ES-I3 (cell line): ENCODE measurements around the gene HOXD1.

Source experiments
- H3K36me3 ChIP-seq: 2 replicates; pipeline ENCODE4 v1.6.1; 2013; ENCODE audit warnings: mild to moderate bottlenecking, low read length, control low read depth, moderate library complexity; ENCODE audit not compliant: insufficient read depth
- H3K4me1 ChIP-seq: 2 replicates; pipeline ENCODE4 v1.6.1; 2013; ENCODE audit warnings: mild to moderate bottlenecking, control low read depth, low read length; ENCODE audit not compliant: insufficient read depth
- H3K9ac ChIP-seq: 2 replicates; pipeline ENCODE4 v1.6.1; 2013; ENCODE audit warnings: low read depth, mild to moderate bottlenecking, low read length, moderate library complexity
- H3K9me3 ChIP-seq: 2 replicates; pipeline ENCODE4 v1.6.1; 2013; ENCODE audit warnings: mild to moderate bottlenecking, low read length, moderate library complexity; ENCODE audit not compliant: control insufficient read depth, insufficient read depth

HOXD1 gene

DNA sequence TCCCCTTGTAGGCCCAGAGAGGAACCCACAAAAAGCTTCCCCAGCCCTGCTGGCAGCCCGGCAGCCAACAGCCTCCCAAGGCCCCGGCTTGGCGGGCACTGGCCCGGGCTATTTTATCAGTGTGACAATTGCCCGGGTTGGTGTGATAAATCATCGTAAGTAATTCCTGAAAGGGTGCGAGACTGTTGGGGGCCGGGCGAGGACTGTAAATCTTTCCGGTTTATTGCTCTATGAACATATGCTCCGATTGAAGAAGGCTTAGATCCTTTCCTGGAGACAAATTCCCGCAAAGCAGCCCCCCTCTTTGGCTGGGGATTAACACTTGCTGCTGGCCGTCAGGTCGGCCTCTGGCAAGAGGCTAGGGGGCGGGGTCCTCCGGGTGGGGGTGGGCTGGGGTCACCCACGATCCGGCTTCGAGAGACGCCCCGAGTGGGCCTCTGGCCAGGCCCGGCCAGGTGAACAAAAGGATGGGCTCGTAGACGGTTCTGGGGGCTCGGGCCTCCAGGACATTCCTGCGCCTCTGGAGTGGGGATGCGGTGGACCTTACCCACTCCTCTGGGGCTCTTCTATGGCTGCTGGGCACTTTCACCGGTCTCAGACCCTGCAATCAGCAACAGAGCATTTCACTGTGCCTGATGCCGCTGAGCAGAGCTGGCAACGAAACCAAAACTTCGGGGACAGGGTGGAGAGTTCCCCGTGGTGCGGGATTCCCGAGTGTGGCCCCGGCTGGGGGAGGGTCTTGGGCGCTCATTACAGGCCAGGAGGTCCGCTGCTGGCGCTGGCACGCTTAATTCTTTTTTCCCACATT is 29.4 kb upstream of the HOXD1 start:
- Histone ChIP-seq H3K9ac (no peak overlapping the region), H3K4me1 (no peaks in the 10 kb centered on the region; the same call in 1 of the 2 replicates), H3K36me3 (no peaks in the 10 kb centered on the region), H3K9me3 (no peaks in the 10 kb centered on the region)

DNA sequence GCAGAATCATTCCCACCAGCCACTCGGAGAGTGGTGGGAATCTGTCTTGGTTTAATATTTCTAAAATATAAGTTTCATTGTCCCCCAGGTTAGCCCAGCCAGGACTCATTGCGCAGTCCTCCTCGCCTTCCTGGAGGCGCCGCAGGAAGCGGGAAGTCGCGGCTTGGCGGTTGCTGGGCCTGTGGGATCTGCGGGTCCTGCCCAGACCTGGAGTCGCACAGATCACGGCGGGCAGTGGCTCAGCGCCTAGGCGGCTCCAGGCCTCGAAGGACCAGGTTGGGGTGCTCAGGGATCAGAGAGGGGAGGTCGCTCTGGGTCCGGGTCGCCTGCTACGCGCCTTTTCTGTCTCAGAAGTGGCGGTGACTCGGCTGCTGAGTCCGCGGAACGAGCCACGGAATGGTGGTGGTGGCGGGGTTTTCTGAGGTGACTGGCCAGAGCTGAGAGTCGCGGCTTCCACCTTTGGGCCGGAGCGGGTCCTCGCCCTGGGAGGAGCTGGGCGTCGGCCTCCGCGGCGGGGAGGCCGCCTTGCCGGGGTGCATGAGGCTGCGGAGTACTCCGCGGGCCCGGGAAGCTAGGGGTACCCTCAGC is 28.7 kb upstream of the HOXD1 start:
- H3K9ac ChIP-seq: peak overlapping the region; percentile 14; the same call in 1 of the 2 replicates
- no peaks in the 10 kb centered on the region for H3K36me3 ChIP-seq
- H3K9me3 ChIP-seq: no peaks in the 10 kb centered on the region
- no peaks in the 10 kb centered on the region; the same call in 1 of the 2 replicates for H3K4me1 ChIP-seq

DNA sequence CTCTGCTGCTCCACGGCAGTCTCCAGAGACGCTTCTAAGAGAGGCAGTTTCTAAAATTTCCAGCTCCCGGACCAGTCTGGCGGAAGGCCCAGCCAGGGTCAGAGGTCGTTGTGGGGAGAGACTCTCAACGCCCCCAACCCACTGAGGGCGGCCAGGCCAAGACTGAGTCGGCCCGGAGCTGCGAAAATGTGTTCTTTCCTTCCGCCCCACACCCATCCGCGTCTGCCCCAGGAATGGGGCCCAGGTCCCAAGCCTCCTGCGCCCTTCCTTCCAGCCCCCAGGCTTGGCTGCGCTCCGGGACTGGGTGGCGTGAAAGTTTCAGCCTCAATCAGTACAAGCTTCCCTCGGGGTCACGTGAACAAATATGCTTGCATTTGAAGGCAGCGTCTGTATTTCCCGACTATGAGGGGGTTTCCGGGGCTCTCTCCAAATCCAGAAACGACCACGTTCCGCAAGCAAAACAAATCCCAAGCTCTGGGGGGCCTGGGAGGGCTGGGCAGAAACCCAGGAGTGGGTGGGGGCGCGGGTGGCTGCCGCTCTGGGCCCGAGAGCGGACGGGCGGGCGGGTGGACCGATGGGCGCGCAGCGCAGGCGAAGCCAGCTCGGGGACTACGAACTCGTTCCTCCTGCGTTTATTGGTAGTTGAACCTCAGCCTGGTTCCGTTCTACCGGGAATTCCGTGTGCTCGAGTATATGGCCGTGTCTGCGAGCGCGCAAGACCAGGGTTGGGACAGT is 28.1 kb upstream of the HOXD1 start:
- H3K4me1 ChIP-seq: no peaks in the 10 kb centered on the region; the same call in 1 of the 2 replicates

DNA sequence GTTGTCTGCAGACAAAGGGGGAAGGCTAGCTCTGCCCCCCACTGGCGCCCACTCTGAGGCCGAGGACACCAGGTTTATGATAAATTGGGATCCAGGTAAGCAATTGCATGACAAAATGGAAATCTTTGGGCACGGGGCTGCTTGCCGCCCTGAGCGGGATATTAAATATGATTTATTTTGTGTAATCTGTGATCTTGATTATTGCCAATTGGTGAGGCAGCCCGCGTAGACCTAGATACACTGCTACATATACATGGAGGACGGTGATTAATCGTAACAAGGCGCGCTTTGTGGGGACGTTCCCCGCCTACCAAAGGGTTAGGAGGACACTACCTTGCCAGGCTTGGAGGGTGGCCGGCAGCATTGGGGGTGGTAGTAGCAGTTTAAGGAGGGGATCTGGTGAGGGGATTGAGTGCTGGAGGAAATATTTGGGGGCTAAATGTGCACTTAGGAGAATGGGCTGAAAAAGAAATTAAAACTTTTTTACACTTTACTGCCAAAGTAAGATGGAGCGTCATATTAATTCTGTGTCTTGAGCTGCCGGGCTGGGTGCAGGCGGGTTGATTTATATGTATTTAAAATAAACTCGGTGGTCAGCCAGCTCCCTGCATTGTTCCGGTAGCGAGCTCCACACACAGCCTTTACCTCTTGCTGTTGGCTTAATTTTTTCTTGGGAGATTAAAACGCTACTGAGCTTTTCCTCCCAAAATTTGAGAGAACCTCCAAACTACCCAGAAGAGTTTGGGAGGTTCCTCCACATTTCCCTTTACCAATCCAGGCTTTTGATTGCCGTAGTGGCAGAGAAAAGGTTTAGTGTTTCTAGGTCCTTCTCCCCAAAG is 27.3 kb upstream of the HOXD1 start:
- Histone ChIP-seq H3K4me1 (no peaks in the 10 kb centered on the region; the same call in 1 of the 2 replicates), H3K9me3 (no peaks in the 10 kb centered on the region), H3K36me3 (no peaks in the 10 kb centered on the region), H3K9ac (no peak overlapping the region)

More for the DNA sequence above, 28.1 kb upstream of the HOXD1 start:
- peak overlapping the region; percentile 14; the same call in 1 of the 2 replicates for H3K9ac ChIP-seq
- H3K36me3 ChIP-seq: no peaks in the 10 kb centered on the region
- H3K9me3 ChIP-seq: no peaks in the 10 kb centered on the region

DNA sequence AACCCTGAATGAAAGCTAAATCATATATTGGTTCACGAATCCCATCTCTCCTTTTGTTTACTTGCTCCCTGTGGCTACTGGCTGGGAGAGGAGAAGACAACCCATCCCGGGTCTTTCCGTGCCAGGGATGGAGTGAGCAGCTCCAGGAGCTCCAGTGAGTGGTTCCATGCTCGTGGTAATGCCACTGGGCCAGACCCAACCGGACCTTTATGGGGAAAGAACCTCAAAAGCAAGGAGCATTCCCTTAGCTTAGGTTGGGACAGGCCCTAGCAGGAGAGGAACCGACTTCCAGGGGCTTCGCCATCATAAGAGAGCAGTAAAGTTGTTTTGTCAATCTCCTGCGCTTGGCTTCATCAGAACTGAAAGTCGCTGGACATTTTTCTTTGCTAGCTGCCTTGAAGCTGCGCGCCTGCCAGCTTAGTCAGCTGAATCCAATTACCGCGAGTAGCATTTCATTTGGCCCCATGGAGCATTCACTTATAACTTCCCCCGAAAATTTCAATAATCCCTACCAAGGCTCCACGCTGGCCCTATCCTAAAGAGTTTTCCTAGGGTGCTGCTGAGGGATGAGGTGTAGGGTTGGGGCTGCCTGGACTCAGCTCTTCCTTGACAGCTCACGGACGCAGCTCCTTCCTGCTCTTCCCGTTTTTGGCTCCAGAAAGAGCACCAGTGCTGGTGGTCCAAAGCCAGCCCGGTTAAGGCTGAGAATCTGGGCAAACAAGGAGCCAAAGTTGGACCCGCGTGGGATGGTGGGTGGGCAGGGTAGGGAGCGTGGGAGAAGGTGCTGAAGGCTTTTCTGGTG is 26.4 kb upstream of the HOXD1 start:
- H3K9me3 ChIP-seq: no peaks in the 10 kb centered on the region
- H3K36me3 ChIP-seq: no peaks in the 10 kb centered on the region
- H3K4me1 ChIP-seq: no peaks in the 10 kb centered on the region; the same call in 1 of the 2 replicates
- no peak overlapping the region for H3K9ac ChIP-seq

DNA sequence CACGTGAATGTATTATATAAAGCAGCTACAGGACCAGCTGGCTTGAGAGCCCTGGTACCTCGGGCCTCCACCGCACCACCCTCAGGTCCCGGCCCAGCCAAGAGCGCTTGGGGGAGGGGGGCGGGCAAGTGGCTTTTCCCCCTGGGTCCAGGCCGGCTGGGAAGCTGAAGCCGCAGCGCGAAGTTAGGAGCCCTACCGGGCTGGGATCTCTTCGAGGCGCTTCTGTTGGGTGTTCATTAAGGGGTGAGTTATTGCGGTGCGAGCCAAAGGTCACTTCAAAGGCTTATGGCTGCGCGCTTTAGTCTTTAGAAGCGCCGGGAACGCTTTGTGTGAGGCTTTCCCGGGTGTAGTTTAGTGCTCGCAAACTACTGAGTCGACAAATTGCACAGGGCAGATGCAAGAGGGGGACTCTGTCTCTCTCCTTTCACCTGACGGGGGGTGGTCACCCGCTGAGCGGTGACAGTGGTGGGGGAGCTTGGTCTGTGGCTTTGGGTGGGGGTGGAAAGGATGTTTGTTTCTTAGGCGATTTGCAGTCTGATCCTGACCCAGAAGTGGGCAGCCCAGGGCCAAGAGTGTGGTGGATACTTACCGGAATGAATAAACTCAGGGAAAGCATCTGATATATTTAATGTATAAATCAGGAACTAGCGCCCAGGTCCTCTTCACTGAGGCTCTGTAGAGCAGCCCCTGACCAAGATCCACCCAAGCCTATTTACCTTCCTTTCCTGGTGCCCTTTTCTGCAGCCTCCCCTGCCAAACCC is 25.4 kb upstream of the HOXD1 start:
- H3K36me3 ChIP-seq: no peaks in the 10 kb centered on the region
- H3K9me3 ChIP-seq: no peaks in the 10 kb centered on the region
- H3K4me1 ChIP-seq: no peaks in the 10 kb centered on the region; the same call in 1 of the 2 replicates
- H3K9ac ChIP-seq: no peak overlapping the region

DNA sequence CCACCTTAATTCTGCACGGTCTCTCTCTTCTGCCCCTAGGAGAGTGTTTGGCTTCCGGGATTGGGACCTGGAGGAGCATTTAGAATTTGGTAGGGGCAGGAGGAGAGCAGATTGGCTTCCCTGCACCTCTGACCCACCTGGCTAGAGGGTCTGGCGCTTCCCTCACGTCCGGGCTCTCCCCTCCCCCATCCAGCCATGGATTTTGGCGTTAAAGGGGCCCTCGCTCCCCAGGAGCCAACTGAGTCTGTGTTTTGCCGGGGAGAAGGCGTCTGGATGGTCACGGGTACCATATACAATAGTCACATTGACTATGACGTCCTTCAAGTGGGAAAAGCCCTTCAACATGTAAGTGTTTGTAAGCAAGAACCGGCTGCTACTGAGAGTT is 24.8 kb upstream of the HOXD1 start:
- Histone ChIP-seq H3K36me3 (no peaks in the 10 kb centered on the region), H3K9me3 (no peaks in the 10 kb centered on the region), H3K9ac (no peak overlapping the region), H3K4me1 (no peaks in the 10 kb centered on the region; the same call in 1 of the 2 replicates)

DNA sequence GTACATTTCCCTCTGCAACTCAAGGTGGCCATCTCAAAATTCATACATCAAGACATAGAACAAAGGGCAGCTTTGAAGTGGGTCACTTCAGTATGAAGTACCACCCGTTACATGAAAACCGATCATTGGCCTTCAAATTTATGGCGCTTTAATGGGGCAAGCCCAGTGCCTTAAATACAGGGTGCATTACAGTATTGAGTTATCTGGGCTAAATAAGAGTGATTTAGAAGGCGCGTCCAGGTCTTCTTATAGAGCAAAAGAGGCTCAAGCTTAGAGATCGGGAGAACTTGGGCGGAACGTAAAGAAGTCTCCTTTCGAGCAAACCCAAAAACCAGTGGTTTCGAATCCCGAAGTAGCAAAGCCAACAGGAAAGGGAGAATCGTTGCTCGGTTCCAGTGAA is 24.3 kb upstream of the HOXD1 start:
- Histone ChIP-seq H3K9ac (no peak overlapping the region), H3K4me1 (no peaks in the 10 kb centered on the region; the same call in 1 of the 2 replicates)

DNA sequence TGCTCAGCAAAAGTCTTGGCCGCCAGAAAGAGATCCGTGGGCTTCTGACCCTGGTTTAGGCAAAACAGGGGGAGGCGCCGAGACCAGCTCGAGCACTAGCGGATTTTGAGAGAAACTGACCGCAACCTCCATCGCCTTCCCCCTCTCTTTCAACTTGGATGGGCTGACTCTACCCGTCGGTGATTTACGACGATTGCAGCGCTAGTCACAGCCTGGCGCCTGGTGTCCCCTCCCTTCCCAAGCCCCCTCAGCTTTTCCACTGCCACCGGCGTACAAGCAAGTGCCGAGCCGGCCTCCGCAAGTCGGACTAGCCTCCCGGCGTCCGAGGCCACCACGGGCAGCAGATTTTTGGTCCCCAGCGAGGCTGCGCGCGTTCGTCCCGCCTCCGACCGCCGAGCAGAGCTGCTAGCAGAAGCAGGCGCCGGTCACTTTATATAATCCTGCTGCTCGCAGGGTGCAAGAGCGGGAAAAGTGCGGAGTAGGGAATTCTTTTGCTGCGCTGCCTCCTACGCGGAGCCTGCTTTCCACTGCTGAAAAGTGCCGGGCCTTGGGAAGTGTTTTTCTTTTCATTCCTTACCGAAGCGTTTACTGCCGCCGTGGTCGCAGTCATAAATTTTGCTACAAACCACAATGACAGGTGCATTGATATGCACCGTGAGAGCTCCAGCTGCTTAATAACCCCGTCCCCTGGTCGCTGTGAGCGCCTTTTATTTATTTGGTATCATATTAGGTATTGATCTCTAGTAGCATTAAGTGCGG is 23.7 kb upstream of the HOXD1 start:
- Histone ChIP-seq H3K36me3 (no peaks in the 10 kb centered on the region), H3K9ac (no peak overlapping the region; the same call in 1 of the 2 replicates), H3K9me3 (no peaks in the 10 kb centered on the region), H3K4me1 (no peaks in the 10 kb centered on the region; the same call in 1 of the 2 replicates)

More for the DNA sequence above, 24.3 kb upstream of the HOXD1 start:
- Histone ChIP-seq H3K9me3 (no peaks in the 10 kb centered on the region), H3K36me3 (no peaks in the 10 kb centered on the region)

DNA sequence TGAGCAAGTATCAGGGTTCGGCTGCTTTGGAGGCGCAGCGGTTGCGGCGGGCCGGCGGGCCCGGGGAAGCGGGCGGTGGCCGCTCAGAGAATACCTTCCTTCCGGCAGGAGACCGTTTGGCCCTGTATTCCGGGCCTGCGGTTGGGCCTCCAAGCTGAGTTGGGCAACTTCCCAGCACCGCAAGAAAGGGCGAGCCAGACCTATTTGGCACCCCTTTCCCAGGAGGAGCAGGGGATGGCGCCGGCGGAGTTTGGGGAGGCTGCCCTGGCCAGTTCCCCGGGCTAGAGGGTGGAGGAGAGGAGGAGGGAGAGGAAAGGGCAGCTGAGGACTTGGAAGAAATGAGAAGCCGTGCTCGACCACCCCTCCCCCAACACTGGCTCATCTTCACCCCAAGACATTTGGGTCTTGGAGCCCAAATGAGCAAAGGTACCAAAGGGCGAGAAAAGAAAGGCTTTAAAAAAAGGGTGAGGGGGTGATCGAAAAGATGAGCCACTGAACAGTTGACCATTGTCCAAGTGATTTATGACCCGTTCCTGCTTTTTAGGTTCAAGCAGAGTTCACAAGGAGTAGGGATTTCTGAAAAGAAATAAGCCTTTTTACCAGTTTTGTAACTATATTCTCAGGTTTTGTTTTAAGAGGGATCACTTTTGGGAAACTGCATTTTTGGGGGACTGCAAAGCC is 23.0 kb upstream of the HOXD1 start:
- no peaks in the 10 kb centered on the region for H3K4me1 ChIP-seq
- no peaks in the 10 kb centered on the region for H3K9me3 ChIP-seq
- H3K9ac ChIP-seq: no peak overlapping the region
- H3K36me3 ChIP-seq: no peaks in the 10 kb centered on the region

DNA sequence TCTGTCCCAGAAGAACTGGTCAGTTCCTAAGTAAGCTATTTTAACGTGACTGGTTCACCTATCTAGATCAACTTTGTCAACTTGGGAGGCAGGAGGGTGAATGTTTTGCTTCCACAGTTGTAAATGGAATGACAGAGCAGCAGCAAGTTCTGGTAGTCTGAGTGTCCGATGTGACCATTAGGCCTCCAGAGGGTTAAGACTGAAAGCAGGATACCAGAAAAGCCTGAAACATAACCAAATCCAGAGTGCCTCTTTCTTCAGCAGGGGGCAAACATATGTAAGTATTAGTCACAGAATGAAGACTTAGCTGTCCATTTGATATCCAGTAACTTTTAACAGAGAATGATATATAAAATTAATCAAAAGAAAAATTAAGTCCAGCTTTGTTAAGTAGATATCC is 22.2 kb upstream of the HOXD1 start:
- H3K9ac ChIP-seq: no peak overlapping the region
- H3K36me3 ChIP-seq: no peaks in the 10 kb centered on the region
- no peaks in the 10 kb centered on the region for H3K9me3 ChIP-seq
- H3K4me1 ChIP-seq: no peaks in the 10 kb centered on the region

DNA sequence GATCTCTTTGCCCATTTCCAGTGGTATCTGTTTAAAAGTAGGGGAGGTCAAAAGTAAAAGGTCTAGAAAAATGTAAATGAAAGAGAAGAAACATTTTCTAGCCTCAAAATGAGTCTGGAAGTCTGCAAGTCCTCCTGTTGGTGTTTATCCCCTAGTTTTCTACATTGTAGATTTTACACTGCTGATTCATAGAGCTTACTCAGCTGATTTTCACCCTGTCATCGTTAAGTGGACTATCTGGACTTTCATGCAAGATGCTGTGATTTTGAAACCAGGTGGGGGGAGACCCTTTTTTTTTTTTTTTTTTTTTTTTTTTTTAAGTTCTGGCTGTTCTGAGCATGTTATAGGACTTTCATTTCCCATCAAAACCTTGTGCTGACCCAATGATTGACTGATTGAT is 21.1 kb upstream of the HOXD1 start:
- Histone ChIP-seq H3K4me1 (no peaks in the 10 kb centered on the region), H3K9ac (no peak overlapping the region), H3K36me3 (no peaks in the 10 kb centered on the region), H3K9me3 (no peaks in the 10 kb centered on the region)
